HEK293T (cell line): ENCODE results near the gene SRGAP3.

Experiments
- CTCF ChIA-PET: fragments of 350-600 bp; formaldehyde crosslinking; extraction: SDS; loops from one replicate; lab custom pipeline; 2021; ENCODE audit warnings: antibody characterized with exemption, inconsistent platforms; lab: Yijun Ruan, JAX
- POLR2A ChIA-PET: fragments of 350-600 bp; formaldehyde crosslinking; extraction: SDS; loops from one replicate; lab custom pipeline; 2020; ENCODE audit warnings: antibody characterized with exemption, inconsistent platforms; lab: Yijun Ruan, JAX
- DNase-seq: peaks from one replicate; pipeline ENCODE4 v3.0.0; 2012; ENCODE audit warnings: mixed read lengths; ENCODE audit errors: extremely low spot score
- ARNT ChIP-seq: fragments of 450-650 bp; IDR thresholded peaks from 2 replicates; pipeline ENCODE4 v1.6.1; 2017; ENCODE audit warnings: mild to moderate bottlenecking
- BHLHE40 ChIP-seq: fragments of 450-650 bp; IDR thresholded peaks from 2 replicates; pipeline ENCODE4 v1.6.1; 2016; ENCODE audit warnings: mild to moderate bottlenecking, moderate library complexity, borderline replicate concordance
- CTBP1 ChIP-seq: fragments of 450-650 bp; IDR thresholded peaks from 2 replicates; pipeline ENCODE4 v1.6.1; 2016; ENCODE audit warnings: borderline replicate concordance
- ELF4 ChIP-seq: fragments of 450-650 bp; IDR thresholded peaks from 2 replicates; pipeline ENCODE4 v1.6.1; 2017; ENCODE audit warnings: antibody characterized with exemption
- FOXA1 ChIP-seq: fragments of 450-650 bp; IDR thresholded peaks from 2 replicates; pipeline ENCODE4 v1.6.1; 2016; ENCODE audit warnings: mild to moderate bottlenecking
- FOXK2 ChIP-seq: fragments of 450-650 bp; IDR thresholded peaks from 2 replicates; pipeline ENCODE4 v1.6.1; 2016; ENCODE audit warnings: mild to moderate bottlenecking
- FOXM1 ChIP-seq: fragments of 450-650 bp; IDR thresholded peaks from 2 replicates; pipeline ENCODE4 v1.6.1; 2017; ENCODE audit warnings: mild to moderate bottlenecking, borderline replicate concordance
- HDGF ChIP-seq: fragments of 450-650 bp; IDR thresholded peaks from 2 replicates; pipeline ENCODE4 v1.6.1; 2017; ENCODE audit warnings: antibody characterized with exemption, borderline replicate concordance
- L3MBTL2 ChIP-seq: fragments of 450-650 bp; conservative IDR thresholded peaks from 2 replicates; pipeline ENCODE4 v1.6.1; 2016; ENCODE audit warnings: mild to moderate bottlenecking
- LEF1 ChIP-seq: fragments of 450-650 bp; IDR thresholded peaks from 2 replicates; pipeline ENCODE4 v1.6.1; 2017; ENCODE audit warnings: mild to moderate bottlenecking, borderline replicate concordance
- NFRKB ChIP-seq: fragments of 450-650 bp; IDR thresholded peaks from 2 replicates; pipeline ENCODE4 v1.6.1; 2016; ENCODE audit warnings: mild to moderate bottlenecking, moderate library complexity
- PKNOX1 ChIP-seq: fragments of 450-650 bp; IDR thresholded peaks from 2 replicates; pipeline ENCODE4 v1.6.1; 2016
- SP1 ChIP-seq: fragments of 450-650 bp; IDR thresholded peaks from 2 replicates; pipeline ENCODE4 v1.6.1; 2017
- SUZ12 ChIP-seq: fragments of 450-650 bp; IDR thresholded peaks from 2 replicates; pipeline ENCODE4 v1.6.1; 2016; ENCODE audit warnings: mild to moderate bottlenecking
- TARDBP ChIP-seq: fragments of 450-650 bp; IDR thresholded peaks from 2 replicates; pipeline ENCODE4 v1.6.1; 2016
- ZNF384 ChIP-seq: fragments of 450-650 bp; IDR thresholded peaks from 2 replicates; pipeline ENCODE4 v1.6.1; 2016

The SRGAP3 gene

GRCh38 chr3:9066775-9067174 is 182.7 kb downstream of the SRGAP3 start:
- CTCF ChIA-PET: interaction anchor here (1.0 to 1.8 kb wide), 2 partner anchors 77 to 79 kb away, joined by 3 to 5 read pairs; no protein-coding TSS in a partner anchor
- TF ChIP-seq NFRKB (no peak), LEF1 (no peak), PKNOX1 (no peak), FOXK2 (no peak), HDGF (no peak), FOXA1 (no peak), ARNT (no peak), FOXM1 (no peak), SP1 (no peak), SUZ12 (no peak), ELF4 (no peak)
- no peak for DNase-seq
- POLR2A ChIA-PET: no interaction called here

GRCh38 chr3:9066141-9066540 is 183.3 kb downstream of the SRGAP3 start:
- POLR2A ChIA-PET: no interaction called here
- TF ChIP-seq FOXK2 (no peak), LEF1 (no peak), FOXM1 (no peak), PKNOX1 (no peak), BHLHE40 (no peak), NFRKB (no peak), FOXA1 (no peak), TARDBP (no peak), ELF4 (no peak)
- no peak for DNase-seq
- CTCF ChIA-PET: interaction anchor here (1.8 kb wide), 1 partner anchor 78 kb away, joined by 5 read pairs; no protein-coding TSS in a partner anchor

GRCh38 chr3:9064850-9065249 is 184.6 kb downstream of the SRGAP3 start:
- DNase-seq: no peak
- CTCF ChIA-PET: interaction anchor here (1.8 kb wide), 1 partner anchor 77 kb away, joined by 5 read pairs; no protein-coding TSS in a partner anchor
- TF ChIP-seq ARNT: no peak
- no peak for TF ChIP-seq NFRKB
- TF ChIP-seq ELF4: no peak
- no peak for TF ChIP-seq L3MBTL2
- no peak for TF ChIP-seq ZNF384
- no peak for TF ChIP-seq FOXM1
- no peak for TF ChIP-seq HDGF
- POLR2A ChIA-PET: no interaction called here

DNA sequence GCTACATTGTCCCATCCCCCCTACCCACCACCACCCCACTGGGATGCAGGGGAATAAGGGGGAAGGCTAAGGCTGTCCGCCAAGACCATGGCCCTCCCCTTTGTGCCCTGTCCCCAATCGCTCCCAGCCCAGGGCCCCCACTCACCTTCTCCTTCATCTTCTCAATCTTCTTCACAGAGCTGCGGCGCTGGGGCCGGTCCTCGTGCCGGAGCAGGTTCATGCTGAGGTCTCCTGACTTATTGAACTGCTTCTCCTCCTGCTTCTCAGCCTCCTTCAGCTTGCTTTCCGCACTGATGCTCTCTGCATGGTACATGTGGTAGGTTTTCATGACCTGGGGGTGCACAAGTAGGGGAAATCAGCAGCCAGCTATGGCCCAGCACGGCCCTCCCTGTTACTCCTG is 185.2 kb downstream of the SRGAP3 start:
- POLR2A ChIA-PET: no interaction called here

DNA sequence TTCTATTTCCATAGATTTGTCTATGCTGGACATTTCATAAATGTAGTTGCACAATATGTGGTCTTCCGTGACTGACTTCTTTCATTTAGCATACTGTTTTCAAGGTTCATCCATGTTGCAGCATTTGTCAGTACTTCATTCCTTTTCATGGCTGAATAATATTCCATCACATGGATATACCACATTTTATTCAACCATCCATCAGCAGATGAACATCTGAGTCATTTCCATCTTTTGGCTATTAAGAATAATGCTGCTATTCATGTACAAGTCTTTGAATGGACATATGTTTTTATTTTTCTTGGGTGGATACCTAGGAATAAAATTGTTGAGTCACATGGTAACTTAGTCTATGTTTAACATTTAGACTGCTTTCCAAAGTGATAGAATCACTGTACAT is 186.9 kb downstream of the SRGAP3 start:
- CTCF ChIA-PET: no interaction called here
- no peak for DNase-seq
- POLR2A ChIA-PET: no interaction called here
- no peak for TF ChIP-seq PKNOX1
- no peak for TF ChIP-seq FOXA1
- TF ChIP-seq ELF4: no peak
- no peak for TF ChIP-seq FOXK2
- TF ChIP-seq SUZ12: no peak
- TF ChIP-seq TARDBP: no peak
- no peak for TF ChIP-seq ZNF384
- TF ChIP-seq L3MBTL2: no peak
- no peak for TF ChIP-seq SP1
- TF ChIP-seq BHLHE40: no peak
- no peak for TF ChIP-seq ARNT
- TF ChIP-seq CTBP1: no peak
- TF ChIP-seq NFRKB: no peak
- no peak for TF ChIP-seq FOXM1
- TF ChIP-seq LEF1: no peak
- TF ChIP-seq HDGF: no peak

More for the DNA sequence above, 185.2 kb downstream of the SRGAP3 start:
- TF ChIP-seq PKNOX1 (no peak), CTBP1 (no peak), ELF4 (no peak), SP1 (no peak), FOXM1 (no peak), FOXK2 (no peak), SUZ12 (no peak), NFRKB (no peak), LEF1 (no peak), ZNF384 (no peak), ARNT (no peak)
- CTCF ChIA-PET: interaction anchor here (0.7 kb wide), 1 partner anchor 76 kb away, joined by 3 read pairs; no protein-coding TSS in a partner anchor
- DNase-seq: no peak

GRCh38 chr3:9061634-9062033 is 187.8 kb downstream of the SRGAP3 start:
- CTCF ChIA-PET: no interaction called here
- no peak for TF ChIP-seq HDGF
- TF ChIP-seq LEF1: no peak
- no peak for TF ChIP-seq ARNT
- TF ChIP-seq NFRKB: no peak
- no peak for TF ChIP-seq SP1
- TF ChIP-seq L3MBTL2: no peak
- no peak for TF ChIP-seq FOXM1
- TF ChIP-seq CTBP1: no peak
- TF ChIP-seq ZNF384: no peak
- TF ChIP-seq SUZ12: no peak
- TF ChIP-seq FOXK2: no peak
- TF ChIP-seq ELF4: no peak
- no peak for TF ChIP-seq BHLHE40
- TF ChIP-seq TARDBP: no peak
- no peak for TF ChIP-seq PKNOX1
- TF ChIP-seq FOXA1: no peak
- POLR2A ChIA-PET: no interaction called here
- no peak for DNase-seq
